Measurements from ENCODE around the gene FLT3LG.

Gene FLT3LG

GRCh38 chr19:49515767-49516166, 41.8 kb downstream of the FLT3LG start:
- no peak for DNase-seq (ENCODE audit: low spot score)

- DNase-seq (ENCODE audit: low spot score), result no peak
These were observed 44.0 kb downstream of the FLT3LG start for GRCh38 chr19:49518033-49518432.

DNA sequence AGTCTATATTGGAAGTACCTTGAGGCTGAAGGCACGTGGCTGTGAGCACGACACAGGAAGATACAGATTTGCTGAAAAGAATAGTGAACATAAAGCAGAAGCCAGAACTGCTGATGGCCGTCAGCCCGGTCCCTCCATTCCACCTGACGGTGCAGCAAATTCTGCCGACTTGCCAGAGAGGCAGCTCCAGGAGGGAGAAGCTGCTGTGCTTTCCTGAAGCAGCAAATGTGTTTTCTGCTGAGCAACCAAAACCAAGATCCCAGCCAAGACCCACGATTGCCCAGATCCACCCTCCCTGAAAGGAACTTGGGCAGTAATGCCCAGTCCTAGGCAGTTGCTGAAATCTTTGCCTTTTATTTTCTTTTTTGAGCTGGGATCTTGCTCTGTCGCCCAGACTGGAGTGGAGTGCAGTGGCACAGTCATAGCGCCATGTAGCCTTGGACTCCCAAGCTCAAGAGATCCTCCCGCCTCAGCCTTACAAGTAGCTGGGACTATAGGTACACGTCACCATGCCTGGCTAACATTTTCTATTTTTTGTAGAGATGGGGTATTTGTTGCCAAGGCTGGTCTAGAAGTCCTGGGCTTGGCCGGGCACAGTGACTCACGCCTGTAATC, 46.8 kb downstream of the FLT3LG start:
- DNase-seq (ENCODE audit: low spot score), result no peak

- no peak for DNase-seq (ENCODE audit: low spot score)
These were observed 50.9 kb downstream of the FLT3LG start for GRCh38 chr19:49524812-49525455.

- no peak for DNase-seq (ENCODE audit: low spot score)
These were observed 54.3 kb downstream of the FLT3LG start for GRCh38 chr19:49528211-49528771.

GRCh38 chr19:49530708-49531107, 56.7 kb downstream of the FLT3LG start:
- no peak for DNase-seq (ENCODE audit: low spot score)

DNA sequence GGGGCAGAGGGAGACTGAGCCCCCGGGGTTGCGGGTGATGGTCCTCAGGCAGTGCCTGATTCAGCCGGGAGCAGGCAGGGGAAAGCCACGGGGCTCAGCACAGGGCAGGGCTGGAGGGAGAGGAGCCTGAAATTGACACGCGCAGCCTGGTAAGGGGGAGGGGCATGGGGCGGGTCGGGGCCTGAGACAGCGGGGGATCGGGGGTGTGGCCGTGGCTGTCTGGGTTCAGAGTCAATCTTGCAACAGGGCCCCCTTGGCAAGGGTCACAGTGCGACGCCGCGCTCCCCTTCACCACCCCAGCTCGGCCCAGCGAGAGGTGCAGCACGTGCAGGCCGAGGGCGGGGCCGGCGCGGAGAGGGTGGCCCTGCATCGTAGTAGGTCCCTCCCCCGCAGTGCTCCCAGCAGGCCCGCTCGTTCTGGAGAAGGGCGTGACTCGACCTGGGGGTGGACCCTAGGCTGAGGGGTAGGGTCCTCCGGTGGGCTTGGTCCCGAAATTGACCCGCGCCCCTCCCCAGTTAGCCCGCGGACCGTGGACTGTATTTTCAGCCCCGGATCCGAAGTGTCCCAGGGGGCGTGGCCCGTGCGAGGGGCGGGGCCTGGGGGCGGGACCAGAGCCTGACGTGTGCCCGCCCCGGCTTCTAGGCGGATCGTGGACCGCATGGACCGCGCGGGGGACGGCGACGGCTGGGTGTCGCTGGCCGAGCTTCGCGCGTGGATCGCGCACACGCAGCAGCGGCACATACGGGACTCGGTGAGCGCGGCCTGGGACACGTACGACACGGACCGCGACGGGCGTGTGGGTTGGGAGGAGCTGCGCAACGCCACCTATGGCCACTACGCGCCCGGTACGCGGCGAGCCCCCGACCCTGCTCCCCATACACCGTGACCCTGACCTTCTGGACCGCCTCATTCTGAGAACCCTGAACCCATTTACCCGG, 59.8 kb downstream of the FLT3LG start:
- peak; percentile 78 for DNase-seq (ENCODE audit: low spot score)

DNA sequence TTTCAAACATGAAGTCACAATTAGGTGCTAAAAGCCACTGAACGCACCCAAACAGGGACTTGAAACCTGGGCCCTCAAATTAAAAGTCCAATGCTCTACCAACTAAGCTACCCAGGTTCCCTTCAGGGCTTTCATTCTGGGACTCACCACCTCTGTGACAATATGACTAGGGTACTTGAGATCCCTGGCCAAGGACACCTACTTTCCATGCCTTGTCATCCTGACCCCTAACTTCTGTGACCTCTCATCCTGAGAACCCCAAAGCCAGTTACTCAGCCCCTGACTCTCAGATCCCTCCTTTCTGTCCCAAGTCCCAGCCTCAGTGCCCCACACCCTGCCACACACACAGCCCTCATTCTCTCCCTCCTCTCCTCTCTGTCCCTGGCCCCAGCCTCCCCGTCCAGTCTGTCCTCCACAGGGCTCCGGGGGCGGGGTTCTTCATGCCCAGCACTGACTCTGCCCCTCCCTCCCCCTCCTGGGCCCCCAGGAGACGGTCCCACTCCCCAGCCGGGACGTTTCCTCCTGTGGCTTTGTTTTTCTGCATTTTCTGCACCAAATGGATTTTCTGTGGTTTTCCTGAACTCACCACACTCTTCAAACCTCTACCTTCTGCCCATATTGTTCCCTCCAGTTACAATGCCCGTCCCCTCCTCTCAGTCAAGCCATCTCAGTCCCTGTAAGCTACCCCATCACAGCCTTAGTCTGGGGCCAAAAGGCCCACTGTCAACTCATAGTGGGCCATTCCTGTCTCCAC, 60.8 kb downstream of the FLT3LG start:
- no peak for DNase-seq (ENCODE audit: low spot score)
